Endothelial cell of umbilical vein (primary cell): Measurements from ENCODE around the gene RAB25. TPM values are rescaled to one million over a fixed set of nuclear protein-coding genes. Genes with fewer than 3 reads are reported as not detected.

Source experiments
- BruUV-seq: library from RNA; stranded (reverse); fragments of 400-500 nt; replicated peaks from 2 replicates; lab custom pipeline; 2021; lab: Mats Ljungman, UMichigan
- CTCF ChIA-PET: fragments of 300-600, 350-600 bp; sonication (Branson Sonifier 250); formaldehyde crosslinking; loops from one replicate; lab custom pipeline; 2021; ENCODE audit warnings: antibody characterized with exemption, inconsistent platforms; lab: Charles Lee
- POLR2A ChIA-PET: fragments of 300-600, 350-600 bp; sonication (Branson Sonifier 250); formaldehyde crosslinking; loops from one replicate; lab custom pipeline; 2021; ENCODE audit warnings: antibody characterized with exemption, inconsistent platforms; lab: Charles Lee
- DNase-seq: peaks from one replicate; pipeline ENCODE4 v3.0.0-alpha.2; 2011; ENCODE audit warnings: low read depth, low spot score
- FAIRE-seq: peaks from 2 replicates; lab custom pipeline; 2011; peaks lifted over from hg19 to GRCh38; lab: Jason Lieb, UNC
- H2AFZ ChIP-seq: 2 replicates; pipeline ENCODE4 v1.6.0; 2012; ENCODE audit warnings: low read depth, low read length, control low read depth, inconsistent platforms
- H3K27ac ChIP-seq: 2 replicates; pipeline ENCODE4 v1.5.1; 2011; ENCODE audit warnings: low read depth, mild to moderate bottlenecking, control low read depth, low read length, moderate library complexity; ENCODE audit not compliant: insufficient read depth
- H3K27me3 ChIP-seq, 2 experiments: 2 replicates each; pipeline versions ENCODE4 v1.6.0 to v1.6.1; 2011; ENCODE audit warnings: low read length in 2 of 2, mixed read lengths in 1 of 2; ENCODE audit not compliant: control insufficient read depth in 2 of 2, insufficient read depth in 2 of 2
- H3K36me3 ChIP-seq, 2 experiments: 2 replicates in 1 of 2; 3 replicates in 1 of 2; pipeline ENCODE4 v1.5.1; 2011; ENCODE audit warnings: low read length in 2 of 2, mild to moderate bottlenecking in 1 of 2, moderate library complexity in 1 of 2; ENCODE audit not compliant: control insufficient read depth in 2 of 2, insufficient read depth in 2 of 2; ENCODE audit errors: extremely low read depth in 1 of 2
- H3K4me1 ChIP-seq: 3 replicates; pipeline ENCODE4 v1.5.1; 2011; ENCODE audit warnings: mild to moderate bottlenecking, low read length; ENCODE audit not compliant: control insufficient read depth, insufficient read depth; ENCODE audit errors: extremely low read depth
- H3K4me2 ChIP-seq: 2 replicates; pipeline ENCODE4 v1.6.1; 2011; ENCODE audit warnings: low read length, control low read depth, mixed read lengths; ENCODE audit not compliant: insufficient read depth
- H3K4me3 ChIP-seq, 3 experiments: fragments of 200-600 bp in 1 of 3; sonication (generic), shearing (Covaris generic) in 1 of 3; replicated peaks in 1 of 3; 2 replicates each; pipeline ENCODE4 v1.5.1; 2011 to 2016; ENCODE audit warnings: control low read depth in 3 of 3, low read length in 3 of 3, mild to moderate bottlenecking in 2 of 3, inconsistent platforms in 1 of 3, low read depth in 1 of 3, moderate library complexity in 1 of 3; ENCODE audit not compliant: insufficient read depth in 1 of 3
- H3K79me2 ChIP-seq: 2 replicates; pipeline ENCODE4 v1.6.0; 2012; ENCODE audit warnings: low read length, inconsistent platforms; ENCODE audit not compliant: control insufficient read depth, insufficient read depth
- H3K9ac ChIP-seq: replicated peaks from 2 replicates; pipeline ENCODE3; 2011; ENCODE audit warnings: low read length, control low read depth; ENCODE audit not compliant: insufficient read depth; ENCODE audit errors: extremely low read depth
- H3K9me1 ChIP-seq: replicated peaks from 3 replicates; pipeline ENCODE4 v1.6.0; 2011; ENCODE audit warnings: mild to moderate bottlenecking, low read length; ENCODE audit not compliant: control insufficient read depth, insufficient read depth; ENCODE audit errors: extremely low read depth
- H3K9me3 ChIP-seq: replicated peaks from 2 replicates; pipeline ENCODE4 v1.5.1; 2012; ENCODE audit warnings: low read length, inconsistent platforms; ENCODE audit not compliant: control insufficient read depth, insufficient read depth
- H4K20me1 ChIP-seq: replicated peaks from 2 replicates; pipeline ENCODE3; 2011; ENCODE audit warnings: mild to moderate bottlenecking, low read length; ENCODE audit not compliant: control insufficient read depth, insufficient read depth; ENCODE audit errors: extremely low read depth
- CTCF ChIP-seq, 2 donors: IDR thresholded peaks; 1 replicate in 1 of 2; 2 replicates in 1 of 2; pipeline ENCODE4 v1.5.1; 2011; ENCODE audit warnings: low read length in 2 of 2, mild to moderate bottlenecking in 2 of 2, moderate library complexity in 2 of 2, control low read depth in 1 of 2, inconsistent platforms in 1 of 2, low read depth in 1 of 2; ENCODE audit not compliant: insufficient read depth in 1 of 2; ENCODE audit errors: extremely low read depth in 1 of 2
- EZH2 ChIP-seq: IDR thresholded peaks from 2 replicates; pipeline ENCODE4 v1.6.1; 2012; ENCODE audit warnings: borderline replicate concordance, low read depth, mild to moderate bottlenecking, moderate library complexity, low read length, inconsistent platforms; ENCODE audit not compliant: severe bottlenecking
- FOS ChIP-seq: IDR thresholded peaks from 2 replicates; pipeline ENCODE4 v1.6.1; 2011; ENCODE audit warnings: mild to moderate bottlenecking, low read length, moderate library complexity, borderline replicate concordance; ENCODE audit not compliant: insufficient read depth
- GATA2 ChIP-seq: IDR thresholded peaks from 2 replicates; pipeline ENCODE4 v1.7.0; 2011; ENCODE audit warnings: low read depth, mild to moderate bottlenecking, moderate library complexity, mixed read lengths, low read length; ENCODE audit not compliant: insufficient read length, insufficient read depth
- JUN ChIP-seq: IDR thresholded peaks from 2 replicates; pipeline ENCODE4 v1.6.1; 2011; ENCODE audit warnings: borderline replicate concordance, low read depth; ENCODE audit not compliant: insufficient read length, insufficient read depth
- MAX ChIP-seq: IDR thresholded peaks from 2 replicates; pipeline ENCODE4 v1.6.1; 2011; ENCODE audit not compliant: insufficient read depth, insufficient read length
- MYC ChIP-seq: IDR thresholded peaks from one replicate; pipeline ENCODE4 v1.6.1; 2011; ENCODE audit warnings: mild to moderate bottlenecking, low read depth, low read length
- POLR2A ChIP-seq: IDR thresholded peaks from 2 replicates; pipeline ENCODE4 v1.6.1; 2012; ENCODE audit warnings: low read depth, mild to moderate bottlenecking, control low read depth, low read length
- POLR2AphosphoS5 ChIP-seq: IDR thresholded peaks from 2 replicates; pipeline ENCODE4 v1.6.1; 2012; ENCODE audit warnings: low read depth, mild to moderate bottlenecking, control low read depth, low read length, moderate library complexity; ENCODE audit not compliant: insufficient read depth
- dilution Hi-C: fragments of 300-500 bp; cut with MboI; formaldehyde crosslinking; loops from one replicate; pipeline ENCODE4 v1.15.0; 2019; ENCODE audit warnings: low sequenced_read_pairs; ENCODE audit not compliant: extremely low pct_ligation_motif_present
- intact Hi-C: fragments of 100-400 bp; cut with micrococcal nuclease; formaldehyde crosslinking; loops from one replicate; pipeline ENCODE4 v1.10.0; 2022
- polyA plus RNA-seq, 4 experiments: library from polyadenylated mRNA; depleted of rRNA in 3 of 4; stranded (reverse) in 3 of 4; unstranded in 1 of 4; fragments of >200 nt; gene quantifications; 2 replicates each; pipeline versions ENCODE4 v1.2.1 to v1.2.3, GENCODE V29; 2011 to 2012; ENCODE audit warnings: missing spikeins in 1 of 4
- total RNA-seq: library from RNA; stranded (reverse); gene quantifications from 2 replicates; pipeline ENCODE4 v1.2.3, GENCODE V29; 2021

The RAB25 gene
- total and polyA plus RNA-seq, 2 donors (not counting 3 experiments of a cell fraction or from before 2014, with no cell fraction given): not detected

- POLR2A ChIA-PET: no interaction called here
- H4K20me1 ChIP-seq: no peaks in the 10 kb centered on the region
Observed at GRCh38 chr1:156012051-156012817, 48.7 kb upstream of the RAB25 start.

More at GRCh38 chr1:156012051-156012817, 48.7 kb upstream of the RAB25 start:
- CTCF ChIA-PET: interaction anchor here (1.0 kb wide), 1 partner anchor 54 kb away, joined by 3 read pairs; no protein-coding TSS in a partner anchor
- H3K4me3 ChIP-seq: no peak overlapping the region
- H3K27ac ChIP-seq: no peak overlapping the region
- H3K9me1 ChIP-seq: no peaks in the 10 kb centered on the region
- peaks cover 37 to 48% of the 10 kb centered on the region in 2 experiments for H3K36me3 ChIP-seq
- H3K27me3 ChIP-seq: no peaks in the 10 kb centered on the region
- DNase-seq: no peak
- FAIRE-seq: no peak
- no peak overlapping the region for H2AFZ ChIP-seq
- TF ChIP-seq GATA2 (no peak), MYC (no peak), POLR2A (no peak), FOS (no peak), CTCF (IDR thresholded peaks at IDR 0.05; ENCODE audit: extremely low read depth in 1 of 2, insufficient read depth in 1 of 2, low read depth in 1 of 2, low read length in 2 of 2) (no peak), POLR2AphosphoS5 (no peak), MAX (no peak), EZH2 (no peak), JUN (no peak)
- peaks cover 15% of the 10 kb centered on the region for H3K79me2 ChIP-seq
- intact Hi-C loops (no loop called here), dilution Hi-C loops (no loop called here)
- no TSS peak for BruUV-seq
- H3K9ac ChIP-seq: no peak overlapping the region
- H3K4me1 ChIP-seq: no peaks in the 10 kb centered on the region
- H3K9me3 ChIP-seq: no peaks in the 10 kb centered on the region
- no peak overlapping the region for H3K4me2 ChIP-seq
